Effector memory CD4-positive, alpha-beta T cell (primary cell): Measurements from ENCODE around the gene NXPH4.

Source experiments
- DNase-seq, 3 donors: peaks; one replicate each; pipeline ENCODE4 v3.0.0-alpha.2; 2020
- H3K27ac ChIP-seq: 2 replicates; pipeline ENCODE4 v1.7.0; 2013; ENCODE audit warnings: mild to moderate bottlenecking, low read length, moderate library complexity; ENCODE audit not compliant: insufficient read depth, poor library complexity, severe bottlenecking
- H3K27me3 ChIP-seq: replicated peaks from 2 replicates; pipeline ENCODE4 v1.7.0; 2013; ENCODE audit warnings: mild to moderate bottlenecking, low read length; ENCODE audit not compliant: insufficient read depth, control insufficient read depth, poor library complexity, severe bottlenecking
- H3K36me3 ChIP-seq: 2 replicates; pipeline ENCODE4 v1.7.0; 2013; ENCODE audit warnings: mild to moderate bottlenecking, low read length, moderate library complexity; ENCODE audit not compliant: control insufficient read depth, insufficient read depth
- H3K4me1 ChIP-seq: 2 replicates; pipeline ENCODE4 v1.7.0; 2013; ENCODE audit warnings: low read length, mild to moderate bottlenecking; ENCODE audit not compliant: control insufficient read depth, insufficient read depth, poor library complexity, severe bottlenecking
- H3K4me3 ChIP-seq: 2 replicates; pipeline ENCODE4 v1.7.0; 2013; ENCODE audit warnings: low read length, low read depth, mild to moderate bottlenecking; ENCODE audit not compliant: insufficient read depth, poor library complexity, severe bottlenecking
- H3K9me3 ChIP-seq: 2 replicates; pipeline ENCODE4 v1.7.0; 2013; ENCODE audit warnings: mild to moderate bottlenecking, low read length, moderate library complexity; ENCODE audit not compliant: control insufficient read depth

Gene NXPH4

GRCh38 chr12:57215668-57216013, 953 bp upstream of the NXPH4 start:
- H3K9me3 ChIP-seq: no peaks in the 10 kb centered on the region
- no peaks in the 10 kb centered on the region for H3K36me3 ChIP-seq
- H3K27ac ChIP-seq: no peak overlapping the region
- H3K4me1 ChIP-seq: peaks cover 45% of the 10 kb centered on the region
- peak in 1 of 3 donors; percentile 26 for DNase-seq
- H3K4me3 ChIP-seq: peak overlapping the region; percentile 45
- peaks cover 70% of the 10 kb centered on the region for H3K27me3 ChIP-seq

GRCh38 chr12:57216921-57217879, 606 bp downstream of the NXPH4 start:
- H3K27ac ChIP-seq: no peak overlapping the region
- no peaks in the 10 kb centered on the region for H3K9me3 ChIP-seq
- H3K4me1 ChIP-seq: peaks cover 47% of the 10 kb centered on the region
- H3K4me3 ChIP-seq: peak overlapping the region; percentile 52
- peaks cover 86% of the 10 kb centered on the region for H3K27me3 ChIP-seq
- DNase-seq: peak in 1 of 3 donors; percentile 34
- no peaks in the 10 kb centered on the region for H3K36me3 ChIP-seq

- H3K36me3 ChIP-seq: no peaks in the 10 kb centered on the region
- no peak overlapping the region for H3K4me3 ChIP-seq
- H3K4me1 ChIP-seq: peaks cover 44% of the 10 kb centered on the region
- no peak overlapping the region for H3K27ac ChIP-seq
- peaks cover 96% of the 10 kb centered on the region for H3K27me3 ChIP-seq
- no peaks in the 10 kb centered on the region for H3K9me3 ChIP-seq
- no peak for DNase-seq
Measured at GRCh38 chr12:57218030-57218853, 1.6 kb downstream of the NXPH4 start.

GRCh38 chr12:57219205-57219992, 2.8 kb downstream of the NXPH4 start:
- peaks cover 95% of the 10 kb centered on the region for H3K27me3 ChIP-seq
- DNase-seq: no peak
- no peaks in the 10 kb centered on the region for H3K36me3 ChIP-seq
- H3K4me1 ChIP-seq: peaks cover 35% of the 10 kb centered on the region
- H3K9me3 ChIP-seq: no peaks in the 10 kb centered on the region
- no peak overlapping the region for H3K4me3 ChIP-seq
- no peak overlapping the region for H3K27ac ChIP-seq

GRCh38 chr12:57219993-57220754, 3.6 kb downstream of the NXPH4 start:
- Histone ChIP-seq H3K36me3 (no peaks in the 10 kb centered on the region), H3K27ac (no peak overlapping the region), H3K4me3 (no peak overlapping the region), H3K27me3 (peaks cover 94% of the 10 kb centered on the region), H3K4me1 (peaks cover 36% of the 10 kb centered on the region), H3K9me3 (no peaks in the 10 kb centered on the region)
- no peak for DNase-seq

- H3K27ac ChIP-seq: no peak overlapping the region
- no peaks in the 10 kb centered on the region for H3K9me3 ChIP-seq
- H3K4me3 ChIP-seq: no peak overlapping the region
- peaks cover 94% of the 10 kb centered on the region for H3K27me3 ChIP-seq
- H3K4me1 ChIP-seq: peaks cover 36% of the 10 kb centered on the region
- no peak for DNase-seq
- H3K36me3 ChIP-seq: no peaks in the 10 kb centered on the region
Measured at GRCh38 chr12:57220770-57221168, 4.2 kb downstream of the NXPH4 start.

GRCh38 chr12:57221169-57221917, 4.7 kb downstream of the NXPH4 start:
- Histone ChIP-seq H3K4me1 (peaks cover 34% of the 10 kb centered on the region), H3K27me3 (peaks cover 94% of the 10 kb centered on the region), H3K27ac (no peak overlapping the region), H3K9me3 (no peaks in the 10 kb centered on the region), H3K4me3 (no peak overlapping the region), H3K36me3 (no peaks in the 10 kb centered on the region)
- no peak for DNase-seq

GRCh38 chr12:57222286-57223190, 5.9 kb downstream of the NXPH4 start:
- Histone ChIP-seq H3K27me3 (peaks cover 88% of the 10 kb centered on the region), H3K36me3 (no peaks in the 10 kb centered on the region), H3K4me1 (peaks cover 24% of the 10 kb centered on the region), H3K27ac (no peak overlapping the region), H3K9me3 (no peaks in the 10 kb centered on the region), H3K4me3 (no peak overlapping the region)
- DNase-seq: no peak
